Upper lobe of right lung (tissue), 1 donor: Measurements from ENCODE around the gene ARID3A. TPM values are rescaled to one million over a fixed set of nuclear protein-coding genes. Genes with fewer than 3 reads are reported as not detected.

Experiments used
- ATAC-seq: fragments of 200-7000 bp; cut with Tn5 transposase; one replicate; pipeline ENCODE4 v1.9.1; 2020; ENCODE audit warnings: mild to moderate bottlenecking, moderate library complexity
- DNase-seq: peaks from one replicate; pipeline ENCODE4 v3.0.0-alpha.2; 2020
- H3K27ac ChIP-seq: fragments of 200-600 bp; one replicate; pipeline ENCODE4 v1.8.0; 2022
- H3K27me3 ChIP-seq: fragments of 200-600 bp; one replicate; pipeline ENCODE4 v1.8.0; 2022; ENCODE audit warnings: mild to moderate bottlenecking
- H3K36me3 ChIP-seq: fragments of 200-600 bp; one replicate; pipeline ENCODE4 v1.8.0; 2022
- H3K4me1 ChIP-seq: fragments of 200-600 bp; one replicate; pipeline ENCODE4 v1.8.0; 2022
- H3K4me3 ChIP-seq: fragments of 200-600 bp; one replicate; pipeline ENCODE4 v1.8.0; 2022; ENCODE audit warnings: mild to moderate bottlenecking
- H3K9me3 ChIP-seq: fragments of 200-600 bp; one replicate; pipeline ENCODE4 v1.8.0; 2022
- CTCF ChIP-seq: fragments of 200-600 bp; IDR thresholded peaks from one replicate; pipeline ENCODE4 v1.8.0; 2022; ENCODE audit warnings: antibody characterized with exemption
- intact Hi-C: fragments of 100-400 bp; cut with DNase I; formaldehyde crosslinking; loops from one replicate; pipeline ENCODE4 v1.11.0; 2022
- total RNA-seq: library from RNA; stranded (reverse); fragmentation: NEBNext Ultra II Directional; extraction: Animal tissue kit (Norgen Biotek cat#: 25700); gene quantifications from one replicate; pipeline ENCODE4 v1.2.1, GENCODE V29; 2021
- donor health status: DM: no; HTN: yes; CAD: no; lungs with severe emphysema.

The ARID3A gene
- total RNA-seq, 1 donor from 2014 or later = 16.1 TPM

DNA sequence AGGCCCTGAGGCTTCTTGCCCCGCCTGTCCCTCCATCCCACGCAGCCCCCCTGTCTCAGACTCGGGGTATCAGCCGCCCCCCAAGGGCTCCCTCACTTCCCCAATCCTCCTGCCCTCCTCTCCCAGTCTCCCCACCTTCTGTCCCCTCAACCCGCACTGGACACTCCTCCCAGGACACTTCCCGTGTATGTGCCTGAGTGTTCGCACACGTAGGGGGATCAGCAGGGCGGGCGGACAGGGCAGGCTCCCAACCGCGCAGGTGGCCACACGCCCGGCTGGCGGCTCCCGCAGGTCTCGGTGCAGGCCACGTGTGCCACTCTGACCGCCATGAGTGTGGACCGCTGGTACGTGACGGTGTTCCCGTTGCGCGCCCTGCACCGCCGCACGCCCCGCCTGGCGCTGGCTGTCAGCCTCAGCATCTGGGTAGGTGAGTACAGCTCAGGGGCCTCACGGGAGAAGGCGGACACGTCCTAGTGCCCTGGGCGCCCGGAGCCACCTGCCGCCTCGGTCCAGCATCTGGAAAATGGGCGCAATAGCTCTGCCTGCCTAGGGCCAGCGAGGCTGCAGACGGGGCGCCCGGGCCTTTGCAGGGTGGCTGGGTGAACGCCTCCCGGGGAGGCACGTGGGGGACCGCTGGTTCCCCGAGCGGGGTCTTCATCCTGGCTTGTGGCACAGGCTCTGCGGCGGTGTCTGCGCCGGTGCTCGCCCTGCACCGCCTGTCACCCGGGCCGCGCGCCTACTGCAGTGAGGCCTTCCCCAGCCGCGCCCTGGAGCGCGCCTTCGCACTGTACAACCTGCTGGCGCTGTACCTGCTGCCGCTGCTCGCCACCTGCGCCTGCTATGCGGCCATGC lies 6.4 kb upstream of the ARID3A start:
- DNase-seq = peak; percentile 66
- Histone ChIP-seq H3K9me3 (no peaks in the 10 kb centered on the region), H3K4me1 (peaks cover 23% of the 10 kb centered on the region), H3K27me3 (peaks cover 56% of the 10 kb centered on the region), H3K27ac (no peak overlapping the region), H3K36me3 (no peaks in the 10 kb centered on the region), H3K4me3 (peak overlapping the region; percentile 26)
- intact Hi-C loops = loop anchor here (5.0 kb wide), 3 partner anchors 62 to 147 kb away; partner anchors contain the start of genes CFD and WDR18
- no peak for ATAC-seq
- TF ChIP-seq CTCF = no peak

DNA sequence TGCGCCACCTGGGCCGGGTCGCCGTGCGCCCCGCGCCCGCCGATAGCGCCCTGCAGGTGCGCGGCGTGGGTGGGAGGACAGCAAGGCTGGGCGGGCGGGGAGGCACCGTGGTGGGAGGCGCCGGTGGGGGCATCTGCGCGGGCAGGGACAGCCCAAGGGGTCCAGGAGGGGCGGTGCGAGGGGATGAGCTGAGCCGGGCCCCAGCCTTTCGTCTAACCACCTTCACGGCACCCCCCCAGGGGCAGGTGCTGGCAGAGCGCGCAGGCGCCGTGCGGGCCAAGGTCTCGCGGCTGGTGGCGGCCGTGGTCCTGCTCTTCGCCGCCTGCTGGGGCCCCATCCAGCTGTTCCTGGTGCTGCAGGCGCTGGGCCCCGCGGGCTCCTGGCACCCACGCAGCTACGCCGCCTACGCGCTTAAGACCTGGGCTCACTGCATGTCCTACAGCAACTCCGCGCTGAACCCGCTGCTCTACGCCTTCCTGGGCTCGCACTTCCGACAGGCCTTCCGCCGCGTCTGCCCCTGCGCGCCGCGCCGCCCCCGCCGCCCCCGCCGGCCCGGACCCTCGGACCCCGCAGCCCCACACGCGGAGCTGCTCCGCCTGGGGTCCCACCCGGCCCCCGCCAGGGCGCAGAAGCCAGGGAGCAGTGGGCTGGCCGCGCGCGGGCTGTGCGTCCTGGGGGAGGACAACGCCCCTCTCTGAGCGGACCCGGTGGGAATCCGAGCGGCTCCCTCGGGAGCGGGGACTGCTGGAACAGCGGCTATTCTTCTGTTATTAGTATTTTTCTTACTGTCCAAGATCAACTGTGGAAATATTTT lies 5.6 kb upstream of the ARID3A start:
- Histone ChIP-seq H3K27ac (no peak overlapping the region), H3K4me3 (peak overlapping the region; percentile 26), H3K9me3 (no peaks in the 10 kb centered on the region), H3K4me1 (peaks cover 29% of the 10 kb centered on the region), H3K36me3 (no peaks in the 10 kb centered on the region), H3K27me3 (peaks cover 56% of the 10 kb centered on the region)
- ATAC-seq (peak; percentile 3), DNase-seq (peak; percentile 70)
- TF ChIP-seq CTCF = no peak
- intact Hi-C loops = loop anchor here (5.0 kb wide), 2 partner anchors 62 to 148 kb away; partner anchors contain the start of gene WDR18

DNA sequence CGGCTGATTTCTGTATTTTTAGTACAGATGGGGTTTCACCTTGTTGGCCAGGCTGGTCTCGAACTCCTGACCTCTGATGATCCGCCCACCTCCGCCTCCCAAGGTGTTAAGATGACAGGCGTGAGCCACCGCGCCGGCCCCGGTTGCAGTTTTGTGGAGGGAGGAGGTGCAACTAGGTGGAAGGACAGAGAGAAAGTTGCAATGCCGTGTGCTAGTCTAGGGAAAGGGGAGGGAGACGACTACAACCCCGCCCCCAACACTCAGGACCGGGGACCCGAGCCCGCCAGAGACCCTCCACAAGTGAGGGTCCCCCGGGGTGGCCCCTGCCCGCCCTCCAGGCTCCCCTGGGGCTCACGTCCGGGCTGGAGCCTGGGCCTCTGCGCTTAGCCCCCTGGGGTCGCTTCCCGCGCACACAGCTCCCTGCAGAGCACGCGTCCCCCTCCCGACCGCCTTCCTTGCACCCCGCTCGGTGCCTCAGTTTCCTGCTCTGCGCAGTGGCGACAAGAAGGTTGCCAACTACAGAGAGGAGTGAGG lies 1.2 kb upstream of the ARID3A start:
- peak overlapping the region; percentile 91 for H3K4me3 ChIP-seq
- DNase-seq (peak; percentile 67), ATAC-seq (no peak)
- peaks cover 10% of the 10 kb centered on the region for H3K4me1 ChIP-seq
- intact Hi-C loops = loop anchor here (5.0 kb wide), 2 partner anchors 58 to 152 kb away; partner anchors contain the start of gene WDR18
- H3K36me3 ChIP-seq = peaks cover 1% of the 10 kb centered on the region
- no peak overlapping the region for H3K27ac ChIP-seq
- no peak for TF ChIP-seq CTCF
- H3K9me3 ChIP-seq = no peaks in the 10 kb centered on the region
- peaks cover 18% of the 10 kb centered on the region for H3K27me3 ChIP-seq

DNA sequence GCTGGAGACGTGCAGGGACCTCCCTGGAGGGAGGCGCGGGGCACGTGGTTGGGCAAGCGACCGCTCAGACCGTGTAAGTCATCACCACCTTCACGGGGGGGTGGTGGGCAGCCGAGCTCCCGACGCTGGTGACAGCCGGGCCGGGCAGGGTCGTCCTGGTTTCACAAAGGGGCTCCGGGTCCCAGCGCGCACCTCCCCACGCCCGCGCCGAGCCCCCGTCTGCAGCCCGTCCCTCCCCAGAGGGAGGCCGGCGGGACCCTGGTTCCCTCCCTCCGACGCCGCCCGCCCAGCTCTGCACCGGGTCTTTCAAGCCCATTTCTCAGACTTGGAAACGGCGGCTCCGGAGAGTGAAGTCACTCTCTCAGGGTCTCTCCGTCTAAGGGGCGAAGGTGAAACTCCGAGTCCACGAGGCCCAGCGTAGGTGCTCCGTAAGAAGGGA lies 729 bp upstream of the ARID3A start:
- TF ChIP-seq CTCF = no peak
- ATAC-seq (peak; percentile 51), DNase-seq (peak; percentile 72)
- Histone ChIP-seq H3K27me3 (peaks cover 13% of the 10 kb centered on the region), H3K36me3 (peaks cover 6% of the 10 kb centered on the region), H3K27ac (peak overlapping the region; percentile 92), H3K4me1 (peaks cover 8% of the 10 kb centered on the region), H3K9me3 (no peaks in the 10 kb centered on the region), H3K4me3 (peak overlapping the region; percentile 91)
- intact Hi-C loops = no loop called here

DNA sequence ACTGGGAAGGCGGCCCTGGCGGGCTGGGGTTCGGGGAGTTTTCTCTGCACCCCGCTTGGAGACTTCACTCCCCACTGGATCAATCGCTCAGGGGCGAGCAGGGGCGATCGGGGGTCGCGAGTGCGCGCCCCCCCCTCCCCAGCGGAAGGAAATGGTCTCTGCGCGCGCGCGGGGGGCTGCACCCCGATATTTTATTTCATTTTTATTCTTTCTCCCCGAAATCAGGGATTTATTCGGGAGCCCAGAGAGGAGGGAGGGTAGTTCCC lies 421 bp downstream of the ARID3A start:
- ATAC-seq = no peak
- peaks cover 8% of the 10 kb centered on the region for H3K4me1 ChIP-seq
- intact Hi-C loops = no loop called here

More for the DNA sequence above, 421 bp downstream of the ARID3A start:
- peak overlapping the region; percentile 77 for H3K27ac ChIP-seq
- no peak for TF ChIP-seq CTCF
- peaks cover 8% of the 10 kb centered on the region for H3K36me3 ChIP-seq
- peak; percentile 65 for DNase-seq
- peaks cover 1% of the 10 kb centered on the region for H3K27me3 ChIP-seq
- H3K9me3 ChIP-seq = no peaks in the 10 kb centered on the region
- peak overlapping the region; percentile 91 for H3K4me3 ChIP-seq
